IMR-90 (cell line): ENCODE results near the gene FMO1. TPM values are rescaled to one million over a fixed set of nuclear protein-coding genes. Genes with fewer than 3 reads are reported as not detected.

Source experiments
- ATAC-seq: fragments of 200-7000 bp; cut with Tn5 transposase; 2 replicates; pipeline ENCODE4 v1.9.1; 2020; ENCODE audit warnings: low read depth, mild to moderate bottlenecking, moderate library complexity
- BruUV-seq: library from RNA; stranded (reverse); fragments of 400-500 nt; replicated peaks from 2 replicates; lab custom pipeline; 2021; lab: Mats Ljungman, UMichigan
- CTCF ChIA-PET: fragments of 300-600 bp; formaldehyde crosslinking; extraction: SDS; loops from one replicate; lab custom pipeline; 2021; ENCODE audit warnings: antibody characterized with exemption; lab: Yijun Ruan, JAX
- POLR2A ChIA-PET: fragments of 300-600 bp; sonication (Branson Sonifier 250); formaldehyde crosslinking; loops from one replicate; lab custom pipeline; 2022; ENCODE audit warnings: antibody characterized with exemption; ENCODE audit not compliant: unreplicated experiment; lab: Charles Lee
- DNase-seq: peaks from one replicate; pipeline ENCODE4 v3.0.0; 2013
- H2AFZ ChIP-seq: replicated peaks from 2 replicates; pipeline ENCODE3; 2013; ENCODE audit warnings: low read length, mild to moderate bottlenecking; ENCODE audit not compliant: poor library complexity
- H2AK5ac ChIP-seq: 2 replicates; pipeline ENCODE4 v1.6.1; 2013; ENCODE audit warnings: low read depth, low read length, inconsistent platforms
- H2AK9ac ChIP-seq: replicated peaks from 2 replicates; pipeline ENCODE3; 2013; ENCODE audit warnings: mild to moderate bottlenecking, low read depth, low read length, moderate library complexity; ENCODE audit not compliant: poor library complexity
- H2BK120ac ChIP-seq: 2 replicates; pipeline ENCODE4 v1.6.1; 2013; ENCODE audit warnings: low read depth, low read length, inconsistent platforms
- H2BK15ac ChIP-seq: 3 replicates; pipeline ENCODE4 v1.6.1; 2013; ENCODE audit warnings: low read depth, low read length, inconsistent platforms
- H2BK20ac ChIP-seq: 2 replicates; pipeline ENCODE4 v1.6.1; 2013; ENCODE audit warnings: low read depth, mild to moderate bottlenecking, inconsistent platforms, low read length, moderate library complexity
- H2BK5ac ChIP-seq: 2 replicates; pipeline ENCODE4 v1.6.1; 2013; ENCODE audit warnings: mild to moderate bottlenecking, low read depth, low read length, inconsistent platforms; ENCODE audit not compliant: poor library complexity, severe bottlenecking
- H3K14ac ChIP-seq: replicated peaks from 2 replicates; pipeline ENCODE4 v1.6.1; 2013; ENCODE audit warnings: low read depth, low read length, inconsistent platforms
- H3K18ac ChIP-seq: 2 replicates; pipeline ENCODE4 v1.6.1; 2013; ENCODE audit warnings: low read depth, low read length, control low read depth
- H3K23ac ChIP-seq: 2 replicates; pipeline ENCODE4 v1.6.1; 2013; ENCODE audit warnings: low read depth, low read length, inconsistent platforms
- H3K27ac ChIP-seq: 2 replicates; pipeline ENCODE4 v1.5.1; 2013; ENCODE audit warnings: mild to moderate bottlenecking, control low read depth, low read length; ENCODE audit not compliant: insufficient read depth
- H3K27me3 ChIP-seq: 2 replicates; pipeline ENCODE4 v1.6.1; 2013; ENCODE audit warnings: low read length; ENCODE audit not compliant: control insufficient read depth, insufficient read depth
- H3K36me3 ChIP-seq: 2 replicates; pipeline ENCODE4 v1.6.1; 2013; ENCODE audit warnings: low read length, mixed read lengths; ENCODE audit not compliant: control insufficient read depth, insufficient read depth
- H3K4ac ChIP-seq: 2 replicates; pipeline ENCODE4 v1.6.1; 2013; ENCODE audit warnings: low read depth, low read length, inconsistent platforms
- H3K4me1 ChIP-seq: 2 replicates; pipeline ENCODE4 v1.6.1; 2013; ENCODE audit warnings: low read length, mixed read lengths; ENCODE audit not compliant: control insufficient read depth, insufficient read depth
- H3K4me2 ChIP-seq: 2 replicates; pipeline ENCODE4 v1.6.1; 2013; ENCODE audit warnings: low read depth, mild to moderate bottlenecking, control low read depth, low read length, moderate library complexity
- H3K4me3 ChIP-seq: 2 replicates; pipeline ENCODE4 v1.5.1; 2013; ENCODE audit warnings: low read depth, mild to moderate bottlenecking, control low read depth, low read length, moderate library complexity; ENCODE audit not compliant: insufficient read depth
- H3K56ac ChIP-seq: 2 replicates; pipeline ENCODE4 v1.6.1; 2013; ENCODE audit warnings: low read length, inconsistent platforms; ENCODE audit not compliant: insufficient read depth; ENCODE audit errors: extremely low read depth
- H3K79me1 ChIP-seq, 2 experiments: 2 replicates each; pipeline ENCODE4 v1.6.1; 2013; ENCODE audit warnings: low read length in 2 of 2, inconsistent platforms in 1 of 2, low read depth in 1 of 2
- H3K9ac ChIP-seq: 2 replicates; pipeline ENCODE4 v1.6.1; 2013; ENCODE audit warnings: low read depth, low read length, control low read depth
- H3K9me1 ChIP-seq: 2 replicates; pipeline ENCODE4 v1.6.1; 2013; ENCODE audit warnings: low read length, inconsistent platforms; ENCODE audit not compliant: insufficient read depth
- H3K9me3 ChIP-seq: 2 replicates; pipeline ENCODE4 v1.6.1; 2013; ENCODE audit warnings: low read length; ENCODE audit not compliant: control insufficient read depth, insufficient read depth
- H4K20me1 ChIP-seq: 2 replicates; pipeline ENCODE4 v1.6.1; 2013; ENCODE audit warnings: low read length, inconsistent platforms; ENCODE audit not compliant: insufficient read depth
- H4K5ac ChIP-seq: 2 replicates; pipeline ENCODE4 v1.6.1; 2013; ENCODE audit warnings: mild to moderate bottlenecking, low read depth, low read length, control low read depth
- H4K8ac ChIP-seq, 2 experiments: 2 replicates each; pipeline ENCODE4 v1.6.1; 2013; ENCODE audit warnings: low read depth in 2 of 2, low read length in 2 of 2, control low read depth in 1 of 2, inconsistent platforms in 1 of 2
- H4K91ac ChIP-seq: 2 replicates; pipeline ENCODE4 v1.6.1; 2013; ENCODE audit warnings: low read depth, low read length, inconsistent platforms; ENCODE audit not compliant: insufficient read depth
- BHLHE40 ChIP-seq: fragments of 150-350 bp; IDR thresholded peaks from 2 replicates; pipeline ENCODE4 v1.6.1; 2016; ENCODE audit warnings: mild to moderate bottlenecking, low read depth, low read length
- CEBPB ChIP-seq: IDR thresholded peaks from 2 replicates; pipeline ENCODE4 v1.6.1; 2012; ENCODE audit warnings: low read depth, low read length, improper control_type of control experiment
- CHD1 ChIP-seq: IDR thresholded peaks from 2 replicates; pipeline ENCODE4 v1.6.1; 2012; ENCODE audit warnings: low read depth, low read length, improper control_type of control experiment
- MAFK ChIP-seq: IDR thresholded peaks from 2 replicates; pipeline ENCODE4 v1.6.1; 2012; ENCODE audit warnings: low read depth, low read length, improper control_type of control experiment
- MXI1 ChIP-seq: IDR thresholded peaks from 2 replicates; pipeline ENCODE4 v1.6.1; 2012; ENCODE audit warnings: low read depth, mild to moderate bottlenecking, low read length, moderate library complexity, borderline replicate concordance
- NFE2L2 ChIP-seq: fragments of 150-350 bp; IDR thresholded peaks from 2 replicates; pipeline ENCODE4 v1.6.1; 2016; ENCODE audit warnings: low read depth, mild to moderate bottlenecking, low read length
- POLR2A ChIP-seq: IDR thresholded peaks from 2 replicates; pipeline ENCODE4 v1.6.1; 2012; ENCODE audit warnings: mild to moderate bottlenecking, low read depth, low read length
- RAD21 ChIP-seq: IDR thresholded peaks from 2 replicates; pipeline ENCODE4 v1.6.1; 2012; ENCODE audit warnings: low read length, improper control_type of control experiment
- RCOR1 ChIP-seq: IDR thresholded peaks from 2 replicates; pipeline ENCODE4 v1.6.1; 2012; ENCODE audit warnings: mild to moderate bottlenecking, low read length, improper control_type of control experiment; ENCODE audit not compliant: insufficient replicate concordance
- RFX5 ChIP-seq: IDR thresholded peaks from 2 replicates; pipeline ENCODE4 v1.8.0; 2012; ENCODE audit warnings: low read depth, mild to moderate bottlenecking, low read length, moderate library complexity
- SMC3 ChIP-seq: fragments of 150-350 bp; IDR thresholded peaks from 2 replicates; pipeline ENCODE4 v1.6.1; 2016; ENCODE audit warnings: low read depth, mild to moderate bottlenecking, antibody characterized with exemption, low read length, moderate library complexity
- USF2 ChIP-seq: fragments of 150-350 bp; IDR thresholded peaks from 2 replicates; pipeline ENCODE4 v1.6.1; 2017; ENCODE audit warnings: mild to moderate bottlenecking, antibody characterized with exemption, low read length, low read depth
- WGBS, 2 experiments: methylation state at CpG; one replicate each; pipeline versions ENCODE4 v1.1.5 to v1.1.7; 2013; ENCODE audit warnings: missing lambda C conversion rate in 2 of 2; ENCODE audit not compliant: insufficient read length in 1 of 2; ENCODE audit errors: extremely low coverage in 2 of 2; 5-methylcytosine and 5-hydroxymethylcytosine counted together
- dilution Hi-C: fragments of 300-500 bp; cut with HindIII; formaldehyde crosslinking; loops from one replicate; pipeline ENCODE4 v1.14.3; 2018; ENCODE audit warnings: low sequenced_read_pairs; ENCODE audit not compliant: unreplicated experiment
- in situ Hi-C: fragments of 300-500 bp; cut with MboI; formaldehyde crosslinking; loops from 3 replicates; pipeline ENCODE4 v1.14.3; 2019; ENCODE audit warnings: low sequenced_read_pairs, inconsistent platforms, mixed read lengths
- intact Hi-C: fragments of 100-400 bp; cut with micrococcal nuclease; formaldehyde crosslinking; loops from 2 replicates; pipeline ENCODE4 v1.10.0; 2022
- polyA plus RNA-seq, 3 experiments: library from polyadenylated mRNA; depleted of rRNA; stranded (reverse); fragments of >200 nt; gene quantifications; 2 replicates each; pipeline ENCODE4 v1.2.3, GENCODE V29; 2012; ENCODE audit warnings: low replicate concordance in 1 of 3
- total RNA-seq: library from RNA; depleted of rRNA; stranded (reverse); fragments of >200 nt; gene quantifications from 2 replicates; pipeline ENCODE4 v1.2.3, GENCODE V29; 2012

The FMO1 gene
- total and polyA plus RNA-seq, 2 of the 4 experiments (the other 2 are of a cell fraction): not detected

GRCh38 chr1:171254859-171255258, 6.6 kb downstream of the FMO1 start:
- POLR2A ChIA-PET: no interaction called here
- CTCF ChIA-PET: interaction anchor here (1.5 kb wide), 1 partner anchor 9 kb away, joined by 5 read pairs; no protein-coding TSS in a partner anchor
- ATAC-seq: peak; percentile 60
- Histone ChIP-seq H4K91ac (no peak overlapping the region), H2BK5ac (no peak overlapping the region), H2AK5ac (no peak overlapping the region), H3K4ac (no peak overlapping the region), H3K9me3 (no peaks in the 10 kb centered on the region), H4K5ac (no peak overlapping the region), H3K4me2 (peak overlapping the region; percentile 53), H4K8ac (no peak overlapping the region), H2AK9ac (no peak overlapping the region), H3K14ac (no peak overlapping the region), H3K4me3 (no peak overlapping the region), H3K79me1 (no peaks in the 10 kb centered on the region), H3K9ac (no peak overlapping the region), H2BK120ac (no peak overlapping the region), H3K36me3 (no peaks in the 10 kb centered on the region), H3K18ac (no peak overlapping the region), H3K23ac (no peak overlapping the region), H4K20me1 (no peaks in the 10 kb centered on the region), H3K27ac (no peak overlapping the region), H3K4me1 (0 out of 2 replicates have a peak, but pooled peaks cover 2% of the 10 kb centered on the region), H3K56ac (no peak overlapping the region), H3K9me1 (no peaks in the 10 kb centered on the region), H2BK15ac (no peak overlapping the region), H2BK20ac (no peak overlapping the region), H2AFZ (no peak overlapping the region), H3K27me3 (peaks cover 2% of the 10 kb centered on the region)
- dilution Hi-C loops (no loop called here), intact Hi-C loops (no loop called here), in situ Hi-C loops (no loop called here)
- peak; percentile 47 for DNase-seq
- no peak for TF ChIP-seq BHLHE40
- no peak for TF ChIP-seq NFE2L2
- no peak for TF ChIP-seq MXI1
- no peak for TF ChIP-seq RAD21
- TF ChIP-seq SMC3: no peak
- no peak for TF ChIP-seq USF2
- TF ChIP-seq RFX5: no peak
- no peak for TF ChIP-seq CEBPB
- TF ChIP-seq POLR2A: no peak
- TF ChIP-seq RCOR1: no peak
- TF ChIP-seq MAFK: no peak
- TF ChIP-seq CHD1: no peak
- no CpG with 5 or more reads among the region's 4 CpGs for WGBS, 2 experiments
- no TSS peak for BruUV-seq
